Liver (tissue), 9 donors: ENCODE data around the gene DNAJB4. TPM values are rescaled to one million over a fixed set of nuclear protein-coding genes. Genes with fewer than 3 reads are reported as not detected.
A peak's percentile ranks its signal among the peaks of the same experiment; 100 is the strongest.

Experiments
- DNase-seq: peaks from one replicate; pipeline ENCODE4 v3.0.0-alpha.2; 2017; ENCODE audit warnings: low spot score
- H3K27ac ChIP-seq, 2 donors: one replicate each; pipeline ENCODE4 v1.7.0; 2013; ENCODE audit warnings: inconsistent platforms in 2 of 2, low read length in 2 of 2, control low read depth in 1 of 2, low read depth in 1 of 2, mild to moderate bottlenecking in 1 of 2
- H3K27me3 ChIP-seq, 4 donors: one replicate each; pipeline versions ENCODE4 v1.6.1 to v1.7.0; 2013; ENCODE audit warnings: low read length in 3 of 4, inconsistent platforms in 1 of 4, mild to moderate bottlenecking in 1 of 4, moderate library complexity in 1 of 4; ENCODE audit not compliant: control insufficient read depth in 4 of 4, insufficient read depth in 4 of 4
- H3K36me3 ChIP-seq, 4 donors: one replicate each; pipeline versions ENCODE4 v1.6.1 to v1.7.0; 2013; ENCODE audit warnings: low read length in 3 of 4, mild to moderate bottlenecking in 3 of 4, low read depth in 1 of 4, moderate library complexity in 1 of 4; ENCODE audit not compliant: control insufficient read depth in 4 of 4, insufficient read depth in 3 of 4
- H3K4me1 ChIP-seq, 4 donors: one replicate each; pipeline versions ENCODE4 v1.6.1 to v1.7.0; 2013; ENCODE audit warnings: low read length in 3 of 4, mild to moderate bottlenecking in 3 of 4, moderate library complexity in 1 of 4; ENCODE audit not compliant: control insufficient read depth in 4 of 4, insufficient read depth in 4 of 4
- H3K4me3 ChIP-seq, 3 donors: one replicate each; pipeline versions ENCODE4 v1.6.1 to v1.7.0; 2013; ENCODE audit warnings: low read length in 3 of 3, control low read depth in 1 of 3, low read depth in 1 of 3, mild to moderate bottlenecking in 1 of 3
- H3K9ac ChIP-seq, 2 donors: one replicate each; pipeline ENCODE4 v1.7.0; 2013; ENCODE audit warnings: low read length in 2 of 2, mild to moderate bottlenecking in 2 of 2, moderate library complexity in 2 of 2, control low read depth in 1 of 2, low read depth in 1 of 2
- H3K9me3 ChIP-seq, 4 donors: one replicate each; pipeline versions ENCODE4 v1.6.1 to v1.7.0; 2013; ENCODE audit warnings: low read length in 3 of 4; ENCODE audit not compliant: control insufficient read depth in 4 of 4
- EGR1 ChIP-seq, 2 donors: IDR thresholded peaks; 2 replicates each; pipeline ENCODE4 v1.6.1; 2016 to 2018; ENCODE audit warnings: antibody characterized with exemption in 2 of 2, low read depth in 2 of 2
- FOXA1 ChIP-seq: IDR thresholded peaks from 2 replicates; pipeline ENCODE4 v1.6.1; 2016; ENCODE audit warnings: antibody characterized with exemption
- HNF4A ChIP-seq, 2 donors: conservative IDR thresholded peaks; 2 replicates each; pipeline ENCODE4 v1.6.1; 2016; ENCODE audit warnings: antibody characterized with exemption in 2 of 2, mild to moderate bottlenecking in 2 of 2
- JUND ChIP-seq, 2 donors: IDR thresholded peaks; 2 replicates each; pipeline ENCODE4 v1.6.1; 2016; ENCODE audit warnings: antibody characterized with exemption in 2 of 2
- NR2F2 ChIP-seq: IDR thresholded peaks from 2 replicates; pipeline ENCODE4 v1.6.1; 2016; ENCODE audit warnings: antibody characterized with exemption
- RAD21 ChIP-seq, 2 donors: IDR thresholded peaks; 2 replicates each; pipeline ENCODE4 v1.6.1; 2016; ENCODE audit warnings: antibody characterized with exemption in 2 of 2, mild to moderate bottlenecking in 2 of 2
- REST ChIP-seq: IDR thresholded peaks from 2 replicates; pipeline ENCODE4 v1.6.1; 2016; ENCODE audit warnings: antibody characterized with exemption, mild to moderate bottlenecking
- RXRA ChIP-seq, 2 donors: IDR thresholded peaks; 2 replicates each; pipeline ENCODE4 v1.6.1; 2017 to 2018; ENCODE audit warnings: antibody characterized with exemption in 2 of 2, mild to moderate bottlenecking in 1 of 2
- TAF1 ChIP-seq: conservative IDR thresholded peaks from 2 replicates; pipeline ENCODE4 v1.6.1; 2016; ENCODE audit warnings: antibody characterized with exemption, mild to moderate bottlenecking
- YY1 ChIP-seq: IDR thresholded peaks from 2 replicates; pipeline ENCODE4 v1.6.1; 2016; ENCODE audit warnings: antibody characterized with exemption, mild to moderate bottlenecking
- ZBTB33 ChIP-seq: IDR thresholded peaks from 2 replicates; pipeline ENCODE4 v1.6.1; 2016; ENCODE audit warnings: antibody characterized with exemption
- WGBS: extraction: QIAGEN DNeasy Blood & Tissue Kit; methylation state at CpG from one replicate; pipeline ENCODE4 v1.1.7; 2013; 5-methylcytosine and 5-hydroxymethylcytosine counted together
- polyA plus RNA-seq, 2 donors: library from polyadenylated mRNA; stranded (reverse) in 1 of 2; unstranded in 1 of 2; fragments of 200-250 nt in 1 of 2; fragments of >200 nt in 1 of 2; fragmentation: Nextera tagmentation in 1 of 2; extraction: Ambion mirVana in 1 of 2; gene quantifications; one replicate each; pipeline versions ENCODE4 v1.2.1 to v1.2.3, GENCODE V29; 2013 to 2015
- total RNA-seq, 2 donors: library from RNA; depleted of rRNA; stranded (reverse); fragments of >200 nt; gene quantifications; one replicate each; pipeline ENCODE4 v1.2.3, GENCODE V29; 2014
- TF ChIP-seq, protein P1 (sequence below): IDR thresholded peaks from 2 replicates; pipeline ENCODE4 v1.6.1; 2016; ENCODE audit warnings: antibody characterized with exemption
- donor health status: healthy.
- donor health status: healthy.
- donor health status: healthy.
- donor health status: healthy.
- donor health status: healthy.

Gene DNAJB4
- total and polyA plus RNA-seq, 4 donors: 5.7 to 21.6 (median 10.0) TPM

DNA sequence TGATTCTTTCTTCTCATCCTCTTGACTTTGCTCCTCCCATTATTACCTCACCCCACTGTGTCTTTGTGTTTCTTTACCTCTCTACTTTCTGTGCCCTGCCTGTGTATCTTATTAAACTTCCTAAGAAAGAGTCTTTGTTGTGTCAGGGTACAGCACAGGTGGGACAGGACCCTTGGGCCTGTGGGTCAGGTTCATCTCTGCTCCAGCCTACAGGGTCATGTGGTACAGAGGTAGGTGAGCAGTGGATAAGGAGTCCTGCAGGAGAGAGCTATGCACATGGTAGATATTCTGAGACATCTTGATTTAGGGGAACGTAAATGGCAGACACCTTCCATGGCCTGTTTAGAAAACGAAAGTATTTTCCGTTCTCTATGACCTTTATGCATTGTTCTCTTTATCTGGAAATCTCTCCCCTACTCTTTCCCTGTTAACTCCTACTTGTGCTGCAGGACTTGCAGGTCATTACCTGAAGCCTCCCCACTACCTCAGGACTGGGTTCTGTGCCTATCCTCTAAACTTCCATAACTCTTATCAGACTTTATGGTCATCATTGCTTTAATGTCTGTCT is 50.9 kb downstream of the DNAJB4 start:
- WGBS: 23% methylated on average over 3 of the region's 3 CpGs
- Histone ChIP-seq H3K36me3 (no peaks in the 10 kb centered on the region), H3K27ac (peak overlapping the region in 1 of 2 donors; percentile 39), H3K27me3 (no peaks in the 10 kb centered on the region), H3K4me3 (no peak overlapping the region), H3K9ac (no peak overlapping the region), H3K4me1 (peaks cover 0 to 27% (median 14%) of the 10 kb centered on the region in 4 donors), H3K9me3 (no peaks in the 10 kb centered on the region)
- TF ChIP-seq YY1: peak; percentile 12
- TF ChIP-seq FOXA1: no peak
- DNase-seq: no peak

DNA sequence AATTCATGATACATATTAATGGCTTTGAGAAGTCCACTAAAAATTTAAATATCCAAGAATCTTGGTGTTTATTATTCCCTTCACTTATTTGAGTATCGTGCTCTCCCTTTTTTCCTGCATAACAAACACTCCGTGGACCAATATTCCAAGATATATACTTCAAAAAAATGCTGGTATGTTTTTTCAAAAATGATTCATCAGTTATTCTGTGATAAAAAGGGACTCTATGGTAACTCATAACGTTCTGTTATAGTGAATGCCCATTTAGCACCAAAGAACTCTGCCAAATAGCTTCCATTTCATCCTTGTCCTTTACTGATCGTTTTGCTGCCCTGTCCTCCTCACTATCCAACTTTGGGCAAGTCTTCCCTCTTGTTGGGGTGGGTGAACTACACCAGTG is 53.9 kb downstream of the DNAJB4 start:
- 92% methylated on average over 4 of the region's 4 CpGs for WGBS
- H3K9me3 ChIP-seq: no peaks in the 10 kb centered on the region
- H3K9ac ChIP-seq: no peak overlapping the region
- H3K4me3 ChIP-seq: no peak overlapping the region
- no peak for DNase-seq
- TF ChIP-seq RXRA (IDR thresholded peaks at IDR 0.05) (no peak), TAF1 (no peak), HNF4A (conservative IDR thresholded peaks at IDR 0.05) (no peak), EGR1 (IDR thresholded peaks at IDR 0.05; ENCODE audit: low read depth in 2 of 2) (no peak)
- no peak overlapping the region for H3K27ac ChIP-seq
- no peaks in the 10 kb centered on the region for H3K27me3 ChIP-seq
- peaks cover 0 to 14% (median 5%) of the 10 kb centered on the region in 4 donors for H3K4me1 ChIP-seq
- H3K36me3 ChIP-seq: no peaks in the 10 kb centered on the region

DNA sequence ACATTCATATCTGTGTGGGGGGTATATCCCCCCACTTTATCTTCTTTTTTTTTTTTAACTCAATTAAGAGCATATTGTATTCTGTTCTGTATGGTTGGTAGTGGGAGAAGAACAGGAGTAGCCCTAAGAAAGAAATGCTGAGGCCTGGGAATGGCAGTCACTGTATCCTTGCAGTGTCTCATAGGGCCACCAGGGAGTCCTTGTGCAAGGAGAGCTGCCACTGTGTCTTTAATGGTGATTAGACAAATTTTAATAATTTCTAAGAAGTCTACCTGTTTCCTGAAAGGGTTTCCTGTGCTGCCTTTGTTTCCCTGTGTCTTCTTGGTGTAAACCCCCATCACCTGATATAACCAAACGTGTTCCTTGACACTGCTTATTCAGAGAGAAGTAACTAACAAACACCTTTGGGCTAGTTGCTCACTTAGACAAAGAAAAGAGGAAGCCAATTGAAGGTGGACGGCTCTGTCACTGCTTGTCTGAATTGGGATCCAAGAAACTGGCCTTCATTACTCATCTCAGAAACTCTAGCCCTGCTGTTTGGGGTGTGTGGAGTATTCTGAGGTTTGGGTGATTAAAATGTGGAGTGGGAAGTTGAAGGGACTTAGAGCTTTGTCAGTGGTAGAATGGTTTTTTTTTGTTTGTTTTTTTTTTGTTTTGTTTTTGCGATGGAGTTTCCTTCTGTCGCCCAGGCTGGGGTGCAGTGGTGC is 56.3 kb downstream of the DNAJB4 start:
- TF ChIP-seq RXRA (IDR thresholded peaks at IDR 0.05) (no peak), NR2F2 (no peak), JUND (IDR thresholded peaks at IDR 0.05) (no peak), YY1 (no peak), ZBTB33 (no peak), EGR1 (IDR thresholded peaks at IDR 0.05; ENCODE audit: low read depth in 2 of 2) (no peak), TAF1 (no peak), REST (no peak), RAD21 (IDR thresholded peaks at IDR 0.05) (no peak)
- TF ChIP-seq, protein P1, sequence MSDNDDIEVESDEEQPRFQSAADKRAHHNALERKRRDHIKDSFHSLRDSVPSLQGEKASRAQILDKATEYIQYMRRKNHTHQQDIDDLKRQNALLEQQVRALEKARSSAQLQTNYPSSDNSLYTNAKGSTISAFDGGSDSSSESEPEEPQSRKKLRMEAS: no peak
- WGBS: 92% methylated on average over 4 of the region's 4 CpGs
- no peaks in the 10 kb centered on the region for H3K36me3 ChIP-seq
- H3K4me1 ChIP-seq: peaks cover 0 to under 1% (median 0%) of the 10 kb centered on the region in 4 donors
- H3K9me3 ChIP-seq: no peaks in the 10 kb centered on the region
- no peak overlapping the region for H3K27ac ChIP-seq
- no peaks in the 10 kb centered on the region for H3K27me3 ChIP-seq
- no peak overlapping the region for H3K9ac ChIP-seq
- no peak for DNase-seq
- no peak overlapping the region for H3K4me3 ChIP-seq
